HFFc6 (cell line): Measurements from ENCODE around the gene DCAF7. TPM values are rescaled to one million over a fixed set of nuclear protein-coding genes. Genes with fewer than 3 reads are reported as not detected.

Experiments used
- DNase-seq: peaks from one replicate; pipeline ENCODE4 v3.0.0-alpha.2; 2018
- H3K27ac Mint-ChIP-seq: 2 replicates; pipeline ENCODE4 v1.8.0; 2020; ENCODE audit warnings: mild to moderate bottlenecking, mixed read lengths
- H3K27me3 Mint-ChIP-seq: 2 replicates; pipeline ENCODE4 v1.8.0; 2021; ENCODE audit warnings: mild to moderate bottlenecking, moderate library complexity, mixed read lengths; ENCODE audit not compliant: insufficient read depth
- H3K36me3 Mint-ChIP-seq: 2 replicates; pipeline ENCODE4 v1.8.0; 2021; ENCODE audit warnings: low read depth, mixed read lengths
- H3K4me1 Mint-ChIP-seq: 2 replicates; pipeline ENCODE4 v1.8.0; 2020; ENCODE audit warnings: low read depth, mixed read lengths
- H3K4me3 Mint-ChIP-seq: 2 replicates; pipeline ENCODE4 v1.8.0; 2020; ENCODE audit warnings: mild to moderate bottlenecking, moderate library complexity, mixed read lengths
- H3K9me3 Mint-ChIP-seq: 2 replicates; pipeline ENCODE4 v1.8.0; 2020; ENCODE audit warnings: mild to moderate bottlenecking, mixed read lengths
- CTCF ChIP-seq: fragments of 200-600 bp; sonication (generic); IDR thresholded peaks from 2 replicates; pipeline ENCODE4 v1.5.0; 2021; ENCODE audit warnings: antibody characterized with exemption, mild to moderate bottlenecking
- total RNA-seq, 6 experiments: library from RNA; stranded (reverse); fragmentation: NEBNext Ultra II Directional; extraction: Animal tissue kit (Norgen Biotek cat#: 25700); gene quantifications; 2 replicates in 1 of 6; 3 replicates in 5 of 6; pipeline ENCODE4 v1.2.3, GENCODE V29; 2021

DCAF7 gene
- total RNA-seq, 6 experiments from 2014 or later, result 58.6 to 67.0 (median 63.3) TPM

- TF ChIP-seq CTCF, result no peak
- no peak overlapping the region for H3K27ac Mint-ChIP-seq
- peaks cover 15% of the 10 kb centered on the region for H3K36me3 Mint-ChIP-seq
These were observed 88.8 kb downstream of the DCAF7 start for GRCh38 chr17:63639125-63639524.

GRCh38 chr17:63640038-63640437 lies 89.8 kb downstream of the DCAF7 start:
- no peak overlapping the region for H3K4me3 Mint-ChIP-seq
- TF ChIP-seq CTCF, result no peak
- no peaks in the 10 kb centered on the region for H3K9me3 Mint-ChIP-seq
- H3K27me3 Mint-ChIP-seq, result no peaks in the 10 kb centered on the region
- H3K36me3 Mint-ChIP-seq, result peaks cover 12% of the 10 kb centered on the region
- no peak overlapping the region for H3K27ac Mint-ChIP-seq
- DNase-seq, result no peak
- peaks cover 2% of the 10 kb centered on the region; the same call in 1 of the 2 replicates for H3K4me1 Mint-ChIP-seq

More at GRCh38 chr17:63639125-63639524, 88.8 kb downstream of the DCAF7 start:
- Mint-ChIP-seq H3K9me3 (no peaks in the 10 kb centered on the region), H3K4me3 (no peak overlapping the region), H3K4me1 (peaks cover 3% of the 10 kb centered on the region; the same call in 1 of the 2 replicates), H3K27me3 (no peaks in the 10 kb centered on the region; the same call in 1 of the 2 replicates)
- no peak for DNase-seq

GRCh38 chr17:63641692-63642448 lies 91.6 kb downstream of the DCAF7 start:
- Mint-ChIP-seq H3K27ac (no peak overlapping the region), H3K27me3 (no peaks in the 10 kb centered on the region), H3K4me1 (peaks cover 16% of the 10 kb centered on the region; the same call in 1 of the 2 replicates), H3K4me3 (no peak overlapping the region), H3K36me3 (peaks cover 1% of the 10 kb centered on the region; the same call in 1 of the 2 replicates), H3K9me3 (no peaks in the 10 kb centered on the region)
- TF ChIP-seq CTCF, result no peak
- DNase-seq, result no peak

Other genes with a start within 250 kb of the DCAF7 start
- 10 to 100 TPM in 4 of 6 experiments, 1 to 10 TPM in 2; 5.5 to 21.4 (median 15.9) TPM for gene CYB561, start 104.2 kb upstream of the DCAF7 start, total RNA-seq
- 1 to 10 TPM; 1.6 to 2.1 (median 1.7) TPM for gene ACE, start 73.4 kb upstream of the DCAF7 start, total RNA-seq
- not detected for gene KCNH6, start 27.1 kb upstream of the DCAF7 start, total RNA-seq
- gene TACO1, start 50.4 kb downstream of the DCAF7 start, total RNA-seq, result 10 to 100 TPM; 26.5 to 32.6 (median 30.9) TPM
- 10 to 100 TPM; 24.2 to 31.5 (median 27.2) TPM for gene MAP3K3, start 71.9 kb downstream of the DCAF7 start, total RNA-seq
- gene LIMD2, start 149.6 kb downstream of the DCAF7 start, total RNA-seq, result 1 to 10 TPM; 1.7 to 5.8 (median 4.1) TPM
- 10 to 100 TPM; 18.2 to 24.1 (median 21.6) TPM for gene STRADA, start 191.3 kb downstream of the DCAF7 start, total RNA-seq
- gene CCDC47, start 223.1 kb downstream of the DCAF7 start, total RNA-seq, result 10 to 100 TPM; 70.5 to 83.2 (median 74.8) TPM
- gene DDX42, start 223.7 kb downstream of the DCAF7 start, total RNA-seq, result 10 to 100 TPM; 76.2 to 88.4 (median 80.2) TPM